Liver (tissue), 9 donors: Measurements from ENCODE around the gene ABCA1. TPM values are rescaled to one million over a fixed set of nuclear protein-coding genes. Genes with fewer than 3 reads are reported as not detected.

Experiments used
- DNase-seq: peaks from one replicate; pipeline ENCODE4 v3.0.0-alpha.2; 2017; ENCODE audit warnings: low spot score
- H3K27ac ChIP-seq, 2 donors: one replicate each; pipeline ENCODE4 v1.7.0; 2013; ENCODE audit warnings: inconsistent platforms in 2 of 2, low read length in 2 of 2, control low read depth in 1 of 2, low read depth in 1 of 2, mild to moderate bottlenecking in 1 of 2
- H3K27me3 ChIP-seq, 4 donors: one replicate each; pipeline versions ENCODE4 v1.6.1 to v1.7.0; 2013; ENCODE audit warnings: low read length in 3 of 4, inconsistent platforms in 1 of 4, mild to moderate bottlenecking in 1 of 4, moderate library complexity in 1 of 4; ENCODE audit not compliant: control insufficient read depth in 4 of 4, insufficient read depth in 4 of 4
- H3K36me3 ChIP-seq, 4 donors: one replicate each; pipeline versions ENCODE4 v1.6.1 to v1.7.0; 2013; ENCODE audit warnings: low read length in 3 of 4, mild to moderate bottlenecking in 3 of 4, low read depth in 1 of 4, moderate library complexity in 1 of 4; ENCODE audit not compliant: control insufficient read depth in 4 of 4, insufficient read depth in 3 of 4
- H3K4me1 ChIP-seq, 4 donors: one replicate each; pipeline versions ENCODE4 v1.6.1 to v1.7.0; 2013; ENCODE audit warnings: low read length in 3 of 4, mild to moderate bottlenecking in 3 of 4, moderate library complexity in 1 of 4; ENCODE audit not compliant: control insufficient read depth in 4 of 4, insufficient read depth in 4 of 4
- H3K4me3 ChIP-seq, 3 donors: one replicate each; pipeline versions ENCODE4 v1.6.1 to v1.7.0; 2013; ENCODE audit warnings: low read length in 3 of 3, control low read depth in 1 of 3, low read depth in 1 of 3, mild to moderate bottlenecking in 1 of 3
- H3K9ac ChIP-seq, 2 donors: one replicate each; pipeline ENCODE4 v1.7.0; 2013; ENCODE audit warnings: low read length in 2 of 2, mild to moderate bottlenecking in 2 of 2, moderate library complexity in 2 of 2, control low read depth in 1 of 2, low read depth in 1 of 2
- H3K9me3 ChIP-seq, 4 donors: one replicate each; pipeline versions ENCODE4 v1.6.1 to v1.7.0; 2013; ENCODE audit warnings: low read length in 3 of 4; ENCODE audit not compliant: control insufficient read depth in 4 of 4
- ATF3 ChIP-seq: IDR thresholded peaks from 2 replicates; pipeline ENCODE4 v1.6.1; 2016; ENCODE audit warnings: antibody characterized with exemption
- EGR1 ChIP-seq, 2 donors: IDR thresholded peaks; 2 replicates each; pipeline ENCODE4 v1.6.1; 2016 to 2018; ENCODE audit warnings: antibody characterized with exemption in 2 of 2, low read depth in 2 of 2
- FOXA1 ChIP-seq: IDR thresholded peaks from 2 replicates; pipeline ENCODE4 v1.6.1; 2016; ENCODE audit warnings: antibody characterized with exemption
- FOXA2 ChIP-seq: IDR thresholded peaks from 2 replicates; pipeline ENCODE4 v1.6.1; 2016; ENCODE audit warnings: antibody characterized with exemption
- GABPA ChIP-seq, 2 donors: IDR thresholded peaks in 1 of 2; conservative IDR thresholded peaks in 1 of 2; 2 replicates each; pipeline ENCODE4 v1.6.1; 2016; ENCODE audit warnings: antibody characterized with exemption in 2 of 2, mild to moderate bottlenecking in 1 of 2, moderate library complexity in 1 of 2
- HNF4G ChIP-seq: IDR thresholded peaks from 2 replicates; pipeline ENCODE4 v1.6.1; 2016; ENCODE audit warnings: antibody characterized with exemption
- JUND ChIP-seq, 2 donors: IDR thresholded peaks; 2 replicates each; pipeline ENCODE4 v1.6.1; 2016; ENCODE audit warnings: antibody characterized with exemption in 2 of 2
- NR2F2 ChIP-seq: IDR thresholded peaks from 2 replicates; pipeline ENCODE4 v1.6.1; 2016; ENCODE audit warnings: antibody characterized with exemption
- RAD21 ChIP-seq, 2 donors: IDR thresholded peaks; 2 replicates each; pipeline ENCODE4 v1.6.1; 2016; ENCODE audit warnings: antibody characterized with exemption in 2 of 2, mild to moderate bottlenecking in 2 of 2
- RXRA ChIP-seq, 2 donors: IDR thresholded peaks; 2 replicates each; pipeline ENCODE4 v1.6.1; 2017 to 2018; ENCODE audit warnings: antibody characterized with exemption in 2 of 2, mild to moderate bottlenecking in 1 of 2
- SP1 ChIP-seq: IDR thresholded peaks from 2 replicates; pipeline ENCODE4 v1.6.1; 2018; ENCODE audit warnings: antibody characterized with exemption, mild to moderate bottlenecking
- TAF1 ChIP-seq: conservative IDR thresholded peaks from 2 replicates; pipeline ENCODE4 v1.6.1; 2016; ENCODE audit warnings: antibody characterized with exemption, mild to moderate bottlenecking
- YY1 ChIP-seq: IDR thresholded peaks from 2 replicates; pipeline ENCODE4 v1.6.1; 2016; ENCODE audit warnings: antibody characterized with exemption, mild to moderate bottlenecking
- WGBS: extraction: QIAGEN DNeasy Blood & Tissue Kit; methylation state at CpG from one replicate; pipeline ENCODE4 v1.1.7; 2013; 5-methylcytosine and 5-hydroxymethylcytosine counted together
- polyA plus RNA-seq, 2 donors: library from polyadenylated mRNA; stranded (reverse) in 1 of 2; unstranded in 1 of 2; fragments of 200-250 nt in 1 of 2; fragments of >200 nt in 1 of 2; fragmentation: Nextera tagmentation in 1 of 2; extraction: Ambion mirVana in 1 of 2; gene quantifications; one replicate each; pipeline versions ENCODE4 v1.2.1 to v1.2.3, GENCODE V29; 2013 to 2015
- total RNA-seq, 2 donors: library from RNA; depleted of rRNA; stranded (reverse); fragments of >200 nt; gene quantifications; one replicate each; pipeline ENCODE4 v1.2.3, GENCODE V29; 2014
- TF ChIP-seq, protein P1 (sequence below): fragments of 150-350 bp; IDR thresholded peaks from 2 replicates; pipeline ENCODE4 v1.5.1; 2017; ENCODE audit warnings: improper control_type of control experiment, low read depth, low read length; ENCODE audit not compliant: missing input control
- TF ChIP-seq, protein P2 (sequence below): IDR thresholded peaks from 2 replicates; pipeline ENCODE4 v1.6.1; 2016; ENCODE audit warnings: antibody characterized with exemption
- TF ChIP-seq, protein P3 (sequence below): IDR thresholded peaks from 2 replicates; pipeline ENCODE4 v1.6.1; 2016; ENCODE audit warnings: antibody characterized with exemption
- donor health status: healthy.
- donor health status: healthy.
- donor health status: healthy.
- donor health status: healthy.
- donor health status: healthy.

ABCA1 gene
- total and polyA plus RNA-seq, 4 donors: 15.4 to 223 (median 62.9) TPM

- H3K9ac ChIP-seq: no peak overlapping the region
- no peak overlapping the region for H3K27ac ChIP-seq
- H3K4me1 ChIP-seq: peaks cover 12 to 38% (median 28%) of the 10 kb centered on the region in 4 donors
- 65% methylated on average over 3 of the region's 3 CpGs for WGBS
- no peaks in the 10 kb centered on the region for H3K27me3 ChIP-seq
- H3K36me3 ChIP-seq: peaks cover 6 to 71% (median 50%) of the 10 kb centered on the region in 4 donors
- no peak for DNase-seq
- H3K4me3 ChIP-seq: no peak overlapping the region
- TF ChIP-seq RXRA (IDR thresholded peaks at IDR 0.05) (peak in 1 of 2 donors; percentile 44), JUND (IDR thresholded peaks at IDR 0.05) (no peak)
- H3K9me3 ChIP-seq: no peaks in the 10 kb centered on the region
Observed at GRCh38 chr9:104875320-104875719, 52.6 kb downstream of the ABCA1 start.

DNA sequence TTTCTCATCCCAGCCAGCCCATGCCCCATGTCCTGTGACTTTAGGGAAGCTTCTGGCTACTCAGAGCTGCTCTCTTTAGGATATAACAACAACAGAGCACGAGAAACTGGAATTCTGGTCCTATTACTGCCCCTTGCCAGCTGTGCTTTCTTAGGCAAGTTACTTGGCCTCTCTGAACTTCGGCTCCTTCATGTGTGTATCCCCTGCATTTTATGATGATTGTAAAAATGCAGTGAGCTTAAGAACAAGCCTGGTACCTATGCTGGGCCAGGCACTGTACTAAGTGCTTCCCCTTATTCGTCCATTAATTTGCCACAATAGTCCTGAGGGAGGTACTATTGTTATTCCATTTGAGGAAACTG, 54.5 kb downstream of the ABCA1 start:
- Histone ChIP-seq H3K9ac (peak overlapping the region in 1 of 2 donors; percentile 18), H3K27ac (peak overlapping the region; percentile 68 to 80), H3K27me3 (no peaks in the 10 kb centered on the region), H3K9me3 (no peaks in the 10 kb centered on the region), H3K36me3 (peaks cover 8 to 66% (median 43%) of the 10 kb centered on the region in 4 donors), H3K4me3 (no peak overlapping the region), H3K4me1 (peaks cover 21 to 53% (median 46%) of the 10 kb centered on the region in 4 donors)
- no peak for DNase-seq
- WGBS: 71% methylated on average over 3 of the region's 3 CpGs
- no peak for TF ChIP-seq RAD21 (IDR thresholded peaks at IDR 0.05)
- TF ChIP-seq RXRA (IDR thresholded peaks at IDR 0.05): no peak
- no peak for TF ChIP-seq YY1
- TF ChIP-seq FOXA1: no peak
- no peak for TF ChIP-seq NR2F2
- TF ChIP-seq GABPA (IDR thresholded peaks at IDR 0.05 in 1 of 2, conservative IDR thresholded peaks at IDR 0.05 in 1 of 2): no peak
- TF ChIP-seq HNF4G: no peak
- TF ChIP-seq SP1: no peak
- TF ChIP-seq, protein P1, sequence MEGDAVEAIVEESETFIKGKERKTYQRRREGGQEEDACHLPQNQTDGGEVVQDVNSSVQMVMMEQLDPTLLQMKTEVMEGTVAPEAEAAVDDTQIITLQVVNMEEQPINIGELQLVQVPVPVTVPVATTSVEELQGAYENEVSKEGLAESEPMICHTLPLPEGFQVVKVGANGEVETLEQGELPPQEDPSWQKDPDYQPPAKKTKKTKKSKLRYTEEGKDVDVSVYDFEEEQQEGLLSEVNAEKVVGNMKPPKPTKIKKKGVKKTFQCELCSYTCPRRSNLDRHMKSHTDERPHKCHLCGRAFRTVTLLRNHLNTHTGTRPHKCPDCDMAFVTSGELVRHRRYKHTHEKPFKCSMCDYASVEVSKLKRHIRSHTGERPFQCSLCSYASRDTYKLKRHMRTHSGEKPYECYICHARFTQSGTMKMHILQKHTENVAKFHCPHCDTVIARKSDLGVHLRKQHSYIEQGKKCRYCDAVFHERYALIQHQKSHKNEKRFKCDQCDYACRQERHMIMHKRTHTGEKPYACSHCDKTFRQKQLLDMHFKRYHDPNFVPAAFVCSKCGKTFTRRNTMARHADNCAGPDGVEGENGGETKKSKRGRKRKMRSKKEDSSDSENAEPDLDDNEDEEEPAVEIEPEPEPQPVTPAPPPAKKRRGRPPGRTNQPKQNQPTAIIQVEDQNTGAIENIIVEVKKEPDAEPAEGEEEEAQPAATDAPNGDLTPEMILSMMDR: no peak
- TF ChIP-seq EGR1 (IDR thresholded peaks at IDR 0.05; ENCODE audit: low read depth in 2 of 2): no peak
- no peak for TF ChIP-seq ATF3
- TF ChIP-seq JUND (IDR thresholded peaks at IDR 0.05): no peak
- TF ChIP-seq, protein P2, sequence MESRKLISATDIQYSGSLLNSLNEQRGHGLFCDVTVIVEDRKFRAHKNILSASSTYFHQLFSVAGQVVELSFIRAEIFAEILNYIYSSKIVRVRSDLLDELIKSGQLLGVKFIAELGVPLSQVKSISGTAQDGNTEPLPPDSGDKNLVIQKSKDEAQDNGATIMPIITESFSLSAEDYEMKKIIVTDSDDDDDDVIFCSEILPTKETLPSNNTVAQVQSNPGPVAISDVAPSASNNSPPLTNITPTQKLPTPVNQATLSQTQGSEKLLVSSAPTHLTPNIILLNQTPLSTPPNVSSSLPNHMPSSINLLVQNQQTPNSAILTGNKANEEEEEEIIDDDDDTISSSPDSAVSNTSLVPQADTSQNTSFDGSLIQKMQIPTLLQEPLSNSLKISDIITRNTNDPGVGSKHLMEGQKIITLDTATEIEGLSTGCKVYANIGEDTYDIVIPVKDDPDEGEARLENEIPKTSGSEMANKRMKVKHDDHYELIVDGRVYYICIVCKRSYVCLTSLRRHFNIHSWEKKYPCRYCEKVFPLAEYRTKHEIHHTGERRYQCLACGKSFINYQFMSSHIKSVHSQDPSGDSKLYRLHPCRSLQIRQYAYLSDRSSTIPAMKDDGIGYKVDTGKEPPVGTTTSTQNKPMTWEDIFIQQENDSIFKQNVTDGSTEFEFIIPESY: no peak
- TF ChIP-seq, protein P3, sequence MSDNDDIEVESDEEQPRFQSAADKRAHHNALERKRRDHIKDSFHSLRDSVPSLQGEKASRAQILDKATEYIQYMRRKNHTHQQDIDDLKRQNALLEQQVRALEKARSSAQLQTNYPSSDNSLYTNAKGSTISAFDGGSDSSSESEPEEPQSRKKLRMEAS: no peak
- no peak for TF ChIP-seq TAF1
- no peak for TF ChIP-seq FOXA2
